ENCODE measurements around the gene VWCE.

The VWCE gene

DNA sequence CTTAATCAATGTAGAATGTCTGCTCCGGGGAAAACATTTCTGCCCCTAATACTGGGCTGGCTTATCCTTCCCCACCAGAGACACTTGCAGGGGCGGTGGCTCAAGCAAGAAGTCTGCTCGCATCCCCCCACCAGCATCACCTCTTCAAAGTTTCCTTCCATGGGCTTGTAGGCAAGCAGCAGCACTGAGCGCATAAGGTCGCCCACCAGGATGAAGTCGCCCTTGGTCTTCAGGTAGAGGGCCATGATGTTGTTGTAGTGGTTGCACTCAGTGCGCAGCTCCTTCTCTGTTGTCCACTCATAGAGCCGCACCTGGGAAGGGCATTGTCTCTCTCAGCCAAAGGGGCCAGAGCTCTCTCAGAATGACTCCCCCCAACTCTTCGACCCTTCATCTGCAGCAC, 8.6 kb upstream of the VWCE start:
- no peaks in the 10 kb centered on the region for H3K27me3 Mint-ChIP-seq
- peaks cover 12% of the 10 kb centered on the region for H3K36me3 Mint-ChIP-seq
- H3K4me3 Mint-ChIP-seq, result no peak overlapping the region
- H3K4me1 Mint-ChIP-seq, result peaks cover 16% of the 10 kb centered on the region
- H3K9me3 Mint-ChIP-seq, result no peaks in the 10 kb centered on the region
- H3K27ac Mint-ChIP-seq, result no peak overlapping the region

DNA sequence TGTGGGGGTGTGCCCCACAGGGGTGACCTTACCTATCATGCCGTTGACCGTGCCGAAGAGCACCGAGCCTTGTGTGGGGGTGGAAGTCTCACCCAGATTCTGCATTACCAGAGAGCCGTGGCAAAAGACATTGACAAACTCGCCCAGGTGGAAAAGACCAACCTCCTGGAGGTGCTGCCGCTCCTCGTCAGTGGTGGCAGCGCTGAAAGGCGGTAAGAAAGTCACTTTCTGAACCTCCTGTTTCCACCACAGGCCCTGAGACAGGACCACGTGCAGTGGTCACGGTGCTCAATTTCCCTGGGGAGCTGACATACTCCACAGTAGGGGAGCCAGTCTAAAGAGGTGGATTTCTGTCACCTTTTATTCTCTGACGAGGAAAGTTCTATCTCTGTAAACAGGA, 7.4 kb upstream of the VWCE start:
- Mint-ChIP-seq H3K27ac (no peak overlapping the region), H3K4me3 (no peak overlapping the region), H3K27me3 (no peaks in the 10 kb centered on the region), H3K36me3 (peaks cover 15% of the 10 kb centered on the region), H3K9me3 (no peaks in the 10 kb centered on the region), H3K4me1 (peaks cover 25% of the 10 kb centered on the region)

DNA sequence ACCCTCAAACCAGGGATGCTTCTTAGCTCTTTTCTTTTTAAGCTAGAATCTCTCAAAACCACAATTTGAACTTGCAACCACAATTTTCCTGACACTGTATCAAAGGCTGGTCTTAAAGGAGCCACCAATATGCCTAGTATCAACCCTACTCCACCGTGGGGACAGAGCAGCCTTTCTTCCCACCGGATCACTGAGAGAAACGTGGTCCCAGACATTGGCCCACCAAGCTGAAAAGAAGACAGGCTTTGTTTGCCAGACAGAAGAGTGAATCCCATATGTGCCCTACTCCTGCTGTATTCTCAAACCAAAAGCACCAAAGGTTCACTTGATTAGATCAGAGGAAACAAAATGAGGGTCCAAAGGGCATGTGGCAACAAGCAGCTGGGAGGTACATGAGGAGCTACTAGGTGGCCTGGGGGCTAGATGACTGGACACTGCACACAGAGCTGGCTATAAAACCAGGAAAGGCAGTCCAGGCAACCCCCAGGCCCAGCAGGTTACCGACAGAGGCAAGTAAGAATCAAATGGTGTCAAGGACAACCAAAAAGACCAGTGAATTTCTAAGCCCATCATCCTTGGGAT, 3.6 kb upstream of the VWCE start:
- Mint-ChIP-seq H3K36me3 (peaks cover 17% of the 10 kb centered on the region), H3K4me3 (no peak overlapping the region), H3K9me3 (no peaks in the 10 kb centered on the region), H3K4me1 (peaks cover 39% of the 10 kb centered on the region), H3K27ac (peak overlapping the region; percentile 19), H3K27me3 (no peaks in the 10 kb centered on the region)

DNA sequence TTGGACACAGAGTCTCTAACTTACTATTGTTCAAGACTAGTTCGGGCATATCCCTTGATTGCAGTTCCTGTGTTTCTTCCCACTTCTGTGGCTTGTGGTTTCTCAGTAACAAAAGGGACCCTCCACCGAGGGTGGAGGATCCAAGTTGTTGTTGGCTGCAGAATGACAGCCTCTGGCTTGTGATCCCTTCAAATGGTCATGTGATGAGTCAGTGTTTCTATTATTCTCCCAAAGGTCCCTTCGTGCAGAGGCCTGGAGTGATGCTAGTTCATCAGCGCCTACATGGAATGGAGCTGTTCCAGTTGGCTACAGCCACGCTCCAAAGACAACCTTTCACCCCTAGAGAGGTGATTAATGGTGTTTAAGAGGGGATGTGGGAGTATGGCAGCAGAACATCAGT, 2.6 kb upstream of the VWCE start:
- Mint-ChIP-seq H3K4me1 (peaks cover 43% of the 10 kb centered on the region), H3K4me3 (peak overlapping the region; percentile 43), H3K36me3 (peaks cover 17% of the 10 kb centered on the region), H3K9me3 (no peaks in the 10 kb centered on the region), H3K27me3 (peaks cover 2% of the 10 kb centered on the region), H3K27ac (peak overlapping the region; percentile 9)

DNA sequence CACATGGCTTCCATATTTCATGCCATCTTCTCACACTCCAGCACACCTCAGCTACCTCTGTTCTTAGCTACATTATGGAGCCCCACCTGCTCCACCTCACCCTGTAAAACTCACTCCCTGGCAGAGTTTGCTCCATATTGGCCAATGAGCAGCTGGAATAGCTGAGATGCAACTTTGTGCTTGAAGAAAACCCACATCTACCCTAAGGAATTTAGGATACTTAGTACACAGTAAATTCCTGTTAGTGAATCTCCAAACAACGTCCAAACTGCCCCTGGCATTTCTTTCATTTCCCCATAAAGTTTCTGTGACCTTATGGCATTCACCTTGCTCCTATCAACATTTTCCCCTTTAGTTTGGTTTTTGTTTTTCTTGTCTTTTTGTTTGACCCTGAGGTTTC, 2.2 kb upstream of the VWCE start:
- H3K4me3 Mint-ChIP-seq, result peak overlapping the region; percentile 43

DNA sequence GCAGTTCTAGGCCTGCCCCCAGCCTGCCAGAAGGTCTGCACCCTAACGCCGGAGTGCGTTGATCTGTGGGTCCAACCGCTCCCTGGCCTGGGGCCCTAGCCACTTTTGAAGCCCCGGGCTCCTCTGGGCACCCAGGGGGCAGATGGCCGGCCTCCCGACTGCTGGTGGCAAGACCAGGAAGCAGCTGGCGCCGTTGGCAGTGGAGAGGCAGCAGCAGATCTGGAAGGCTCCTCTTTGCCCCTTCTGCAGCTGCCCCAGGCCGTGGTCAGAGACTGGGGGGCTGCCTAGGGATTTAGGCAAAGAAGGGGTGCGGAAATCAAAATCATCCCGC, 445 bp upstream of the VWCE start:
- Mint-ChIP-seq H3K36me3 (peaks cover 14% of the 10 kb centered on the region), H3K27ac (no peak overlapping the region), H3K4me3 (peak overlapping the region; percentile 49), H3K27me3 (peaks cover 7% of the 10 kb centered on the region), H3K4me1 (peaks cover 43% of the 10 kb centered on the region), H3K9me3 (no peaks in the 10 kb centered on the region)

More for the DNA sequence above, 2.2 kb upstream of the VWCE start:
- H3K4me1 Mint-ChIP-seq, result peaks cover 43% of the 10 kb centered on the region
- no peaks in the 10 kb centered on the region for H3K9me3 Mint-ChIP-seq
- H3K36me3 Mint-ChIP-seq, result peaks cover 20% of the 10 kb centered on the region
- H3K27me3 Mint-ChIP-seq, result peaks cover 5% of the 10 kb centered on the region
- peak overlapping the region; percentile 9 for H3K27ac Mint-ChIP-seq

DNA sequence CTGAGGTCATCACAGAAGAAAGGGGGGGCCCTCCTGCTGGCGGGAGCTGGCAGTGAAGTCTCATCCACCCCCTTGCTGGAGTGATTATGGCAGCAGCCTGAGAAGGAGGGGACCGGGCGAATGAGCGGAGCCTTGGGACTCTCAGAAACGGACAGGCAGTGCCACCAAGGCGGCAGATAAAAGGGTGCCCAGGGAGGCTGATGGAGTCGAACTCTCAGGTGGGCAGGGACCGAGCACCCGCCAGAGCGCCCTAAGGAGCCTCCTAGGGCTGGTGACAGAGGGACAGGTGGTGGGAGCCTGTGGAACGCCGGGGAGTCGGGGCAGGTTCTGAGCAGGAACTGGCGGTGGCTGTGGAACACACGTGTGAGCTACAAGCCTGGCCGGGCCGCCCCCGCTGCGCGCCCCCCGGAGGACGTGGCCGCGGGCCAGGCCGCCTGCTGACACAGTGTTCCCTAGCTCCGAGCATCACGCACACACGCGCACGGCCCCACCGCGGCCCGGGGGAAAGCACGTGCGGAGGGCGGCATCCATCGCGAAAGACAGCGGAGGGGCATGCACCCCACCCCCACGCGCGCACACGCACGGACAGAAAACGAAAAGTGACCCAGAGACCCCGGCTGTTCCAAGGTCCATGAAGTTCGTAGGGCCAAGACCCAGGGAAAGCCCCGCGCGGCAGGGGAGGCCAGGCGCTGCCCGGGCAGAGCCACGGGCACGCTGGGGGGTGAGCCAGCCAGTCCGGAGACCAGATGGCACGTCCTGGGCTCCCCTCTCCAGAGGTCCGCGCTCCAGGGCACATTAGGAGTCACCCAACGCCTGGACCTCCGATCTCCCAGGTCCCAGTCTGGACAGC, 1.0 kb downstream of the VWCE start:
- H3K9me3 Mint-ChIP-seq, result no peaks in the 10 kb centered on the region
- peaks cover 12% of the 10 kb centered on the region for H3K36me3 Mint-ChIP-seq
- H3K27ac Mint-ChIP-seq, result peak overlapping the region; percentile 82
- peaks cover 7% of the 10 kb centered on the region for H3K27me3 Mint-ChIP-seq
- H3K4me1 Mint-ChIP-seq, result peaks cover 31% of the 10 kb centered on the region
- H3K4me3 Mint-ChIP-seq, result peak overlapping the region; percentile 90

DNA sequence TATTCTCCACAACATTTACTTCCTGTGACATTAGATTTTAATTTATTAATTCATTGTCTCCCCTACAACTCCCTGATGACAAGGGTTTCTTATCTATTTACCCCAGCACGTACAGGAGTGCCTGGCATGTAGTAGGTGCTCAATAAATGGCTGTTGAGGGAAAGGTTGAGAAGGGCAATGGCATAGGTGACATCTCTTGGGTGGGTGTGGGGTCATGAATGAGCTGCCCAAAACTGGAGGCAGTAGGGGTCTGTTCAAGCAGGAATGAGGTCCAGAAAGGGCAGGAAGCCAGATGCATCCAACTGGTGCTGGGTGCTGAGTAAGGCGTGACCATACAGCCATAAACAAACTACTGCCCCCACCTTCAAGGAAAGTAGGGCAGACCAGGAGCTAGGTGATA, 2.8 kb downstream of the VWCE start:
- Mint-ChIP-seq H3K9me3 (no peaks in the 10 kb centered on the region), H3K27me3 (peaks cover 7% of the 10 kb centered on the region), H3K27ac (peak overlapping the region; percentile 62), H3K4me1 (peaks cover 17% of the 10 kb centered on the region), H3K4me3 (peak overlapping the region; percentile 11), H3K36me3 (peaks cover 7% of the 10 kb centered on the region)

DNA sequence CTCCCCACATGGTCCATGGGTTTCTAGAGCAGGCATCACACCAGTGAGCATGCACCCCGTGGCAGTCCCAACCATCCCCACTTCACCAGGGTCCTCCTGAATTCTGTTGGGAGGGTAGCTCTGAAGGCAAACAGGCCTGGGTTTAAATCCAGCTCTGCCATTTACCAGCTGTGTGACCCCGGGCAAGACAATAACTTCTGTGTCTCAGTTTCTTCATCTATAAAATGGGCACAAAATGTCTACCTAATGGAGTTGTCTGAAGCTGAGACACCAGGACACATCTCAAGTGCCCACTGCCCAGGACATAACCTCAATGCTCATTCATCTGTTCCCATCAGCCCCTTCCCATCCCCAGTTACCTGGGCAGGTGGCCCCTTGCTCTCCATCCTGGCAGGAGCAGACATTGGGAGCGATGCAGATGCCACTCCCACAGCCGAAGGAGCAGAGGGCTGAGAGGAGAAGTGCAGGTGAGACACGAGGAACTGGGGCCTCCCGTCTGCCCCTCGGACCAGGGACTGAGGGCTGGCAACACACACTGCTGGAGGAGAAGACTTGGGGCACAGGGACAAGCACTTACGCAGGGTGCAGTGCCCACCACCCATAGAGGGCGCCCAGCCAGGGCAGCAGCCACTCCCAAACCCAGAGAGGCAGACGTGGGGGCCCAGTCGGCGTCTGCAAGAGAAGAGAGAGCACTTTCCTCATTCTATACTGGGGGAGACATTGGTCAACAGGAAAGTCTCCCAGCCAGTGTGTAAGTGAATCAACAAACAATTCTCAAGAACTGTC, 4.0 kb downstream of the VWCE start:
- no peak overlapping the region for H3K4me3 Mint-ChIP-seq
- H3K9me3 Mint-ChIP-seq, result no peaks in the 10 kb centered on the region

DNA sequence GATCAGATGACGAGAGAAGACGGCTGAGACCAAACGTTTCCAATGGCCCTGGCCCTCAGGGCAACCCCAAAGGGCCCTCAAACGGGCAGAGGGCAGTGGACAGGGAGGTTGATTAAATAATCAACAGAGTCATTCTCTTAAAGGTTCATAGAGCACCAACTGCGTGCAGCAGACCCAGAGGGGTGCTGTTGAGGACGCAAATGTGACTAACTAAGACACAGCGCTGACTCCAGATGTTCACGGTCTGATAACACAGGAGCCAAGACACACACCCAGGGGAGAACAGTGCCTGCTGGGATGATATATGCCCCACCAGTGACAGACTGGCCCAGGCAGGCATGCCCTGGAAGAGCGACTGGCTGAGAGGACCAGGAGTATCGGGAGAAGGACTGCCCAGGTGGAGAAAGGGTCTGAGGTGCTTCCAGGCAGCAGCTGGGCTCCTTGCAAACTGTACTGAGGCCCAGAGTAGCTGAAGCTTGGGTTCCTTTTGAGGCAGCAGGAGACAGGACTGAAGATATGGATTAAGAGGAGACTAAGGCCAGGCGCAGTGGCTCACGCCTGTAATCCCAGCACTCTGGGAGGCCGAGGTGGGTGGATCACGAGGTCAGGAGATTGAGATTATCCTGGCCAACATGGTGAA, 7.7 kb downstream of the VWCE start:
- peaks cover 3% of the 10 kb centered on the region for H3K27me3 Mint-ChIP-seq
- H3K27ac Mint-ChIP-seq, result no peak overlapping the region
- no peak overlapping the region for H3K4me3 Mint-ChIP-seq
- no peaks in the 10 kb centered on the region for H3K9me3 Mint-ChIP-seq
- peaks cover 7% of the 10 kb centered on the region for H3K36me3 Mint-ChIP-seq
- H3K4me1 Mint-ChIP-seq, result no peaks in the 10 kb centered on the region

More for the DNA sequence above, 4.0 kb downstream of the VWCE start:
- H3K36me3 Mint-ChIP-seq, result peaks cover 3% of the 10 kb centered on the region
- H3K27ac Mint-ChIP-seq, result no peak overlapping the region
- peaks cover 7% of the 10 kb centered on the region for H3K27me3 Mint-ChIP-seq
- H3K4me1 Mint-ChIP-seq, result peaks cover 12% of the 10 kb centered on the region

DNA sequence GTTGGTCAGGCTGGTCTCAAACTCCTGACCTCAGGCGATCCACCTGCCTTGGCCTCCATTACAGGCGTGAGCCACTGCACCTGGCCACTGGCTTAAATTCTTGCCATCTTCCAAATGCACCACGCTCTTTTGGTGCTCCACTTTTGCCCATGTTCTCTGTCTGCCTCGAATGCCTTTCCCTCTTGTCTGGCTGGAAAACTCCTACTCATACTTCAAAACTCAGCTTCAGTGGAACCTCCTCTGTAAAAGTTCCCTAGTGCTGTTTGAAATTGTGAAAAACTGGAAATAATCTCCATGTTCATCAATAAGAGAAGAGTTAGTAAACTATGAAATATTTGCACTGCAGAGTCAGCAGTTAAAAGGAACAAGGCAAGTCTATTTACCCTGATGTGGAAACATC, 11.5 kb downstream of the VWCE start:
- Mint-ChIP-seq H3K27me3 (no peaks in the 10 kb centered on the region), H3K36me3 (peaks cover 6% of the 10 kb centered on the region)

DNA sequence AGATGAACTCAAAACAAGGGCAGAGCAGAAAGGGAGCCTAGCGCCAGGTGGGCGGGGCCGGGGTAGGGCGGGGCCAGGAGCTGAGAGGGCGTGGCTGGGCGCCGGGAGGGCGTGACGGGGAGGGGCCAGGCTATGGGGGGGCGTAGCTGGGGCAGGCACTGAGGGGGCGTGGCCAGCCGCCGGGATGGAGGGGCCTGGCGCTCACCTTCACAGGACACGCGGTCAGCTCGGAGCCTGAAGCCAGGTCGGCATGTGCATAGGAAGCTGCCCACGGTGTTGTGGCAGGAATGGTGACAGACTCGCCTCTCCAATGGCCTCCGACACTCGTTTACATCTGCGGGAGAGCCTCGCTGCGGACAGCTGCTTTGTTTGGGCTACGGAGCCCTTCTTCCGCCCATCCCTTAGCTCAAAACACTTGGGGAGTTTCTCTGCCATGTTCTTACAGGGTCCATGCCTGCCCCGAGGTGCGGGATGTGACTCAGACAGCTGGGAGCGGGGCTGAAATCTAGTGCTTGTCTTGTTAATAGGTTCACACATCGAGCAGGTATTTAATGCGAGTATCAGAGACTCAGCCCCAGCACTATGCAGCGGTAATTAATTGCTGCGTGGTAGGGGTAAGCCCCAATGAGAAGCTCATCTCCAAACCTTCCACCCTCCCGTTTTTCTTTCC, 13.4 kb downstream of the VWCE start:
- H3K4me3 Mint-ChIP-seq, result no peak overlapping the region
- H3K9me3 Mint-ChIP-seq, result no peaks in the 10 kb centered on the region
- H3K27me3 Mint-ChIP-seq, result no peaks in the 10 kb centered on the region
- H3K36me3 Mint-ChIP-seq, result peaks cover 6% of the 10 kb centered on the region
- no peak overlapping the region for H3K27ac Mint-ChIP-seq
- no peaks in the 10 kb centered on the region for H3K4me1 Mint-ChIP-seq

More for the DNA sequence above, 11.5 kb downstream of the VWCE start:
- Mint-ChIP-seq H3K27ac (no peak overlapping the region), H3K9me3 (no peaks in the 10 kb centered on the region), H3K4me1 (no peaks in the 10 kb centered on the region), H3K4me3 (no peak overlapping the region)

DNA sequence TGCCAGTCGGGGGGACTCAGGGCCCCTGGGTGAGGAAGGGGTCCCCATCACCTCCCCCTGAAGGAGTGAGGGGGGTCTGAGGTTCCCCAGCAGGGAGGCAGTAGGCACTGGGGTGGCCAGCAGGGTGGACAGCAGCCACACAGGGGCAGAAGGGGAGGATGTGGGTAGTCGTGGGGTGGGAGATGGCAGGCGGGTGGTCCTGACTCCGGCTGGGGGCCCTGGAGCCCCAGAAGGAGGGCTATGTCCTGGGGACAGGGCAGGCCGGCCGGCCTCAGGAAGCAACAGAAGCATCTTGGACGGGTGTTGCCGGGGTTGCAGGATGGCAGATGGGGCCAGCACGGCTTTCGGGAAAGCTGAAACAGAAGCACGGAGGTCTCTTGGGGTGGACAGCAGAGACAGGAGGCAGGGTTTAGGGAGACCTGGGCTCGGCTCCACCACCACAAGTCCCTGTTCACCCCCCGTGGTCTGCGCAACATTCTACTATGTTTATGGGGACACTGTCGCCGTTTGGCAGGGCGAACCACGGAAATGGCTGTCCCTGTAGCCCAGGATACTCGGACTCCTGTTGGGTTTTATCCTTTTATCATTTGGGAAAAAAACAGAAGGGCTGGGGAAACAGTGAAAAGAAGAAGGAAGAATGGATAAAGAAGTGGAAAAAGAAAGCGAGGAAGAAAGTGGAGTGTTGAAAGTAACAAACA, 14.1 kb downstream of the VWCE start:
- no peak overlapping the region for H3K27ac Mint-ChIP-seq
- H3K27me3 Mint-ChIP-seq, result no peaks in the 10 kb centered on the region
- peaks cover 6% of the 10 kb centered on the region for H3K36me3 Mint-ChIP-seq
- no peaks in the 10 kb centered on the region for H3K9me3 Mint-ChIP-seq
- H3K4me3 Mint-ChIP-seq, result no peak overlapping the region
- H3K4me1 Mint-ChIP-seq, result no peaks in the 10 kb centered on the region

DNA sequence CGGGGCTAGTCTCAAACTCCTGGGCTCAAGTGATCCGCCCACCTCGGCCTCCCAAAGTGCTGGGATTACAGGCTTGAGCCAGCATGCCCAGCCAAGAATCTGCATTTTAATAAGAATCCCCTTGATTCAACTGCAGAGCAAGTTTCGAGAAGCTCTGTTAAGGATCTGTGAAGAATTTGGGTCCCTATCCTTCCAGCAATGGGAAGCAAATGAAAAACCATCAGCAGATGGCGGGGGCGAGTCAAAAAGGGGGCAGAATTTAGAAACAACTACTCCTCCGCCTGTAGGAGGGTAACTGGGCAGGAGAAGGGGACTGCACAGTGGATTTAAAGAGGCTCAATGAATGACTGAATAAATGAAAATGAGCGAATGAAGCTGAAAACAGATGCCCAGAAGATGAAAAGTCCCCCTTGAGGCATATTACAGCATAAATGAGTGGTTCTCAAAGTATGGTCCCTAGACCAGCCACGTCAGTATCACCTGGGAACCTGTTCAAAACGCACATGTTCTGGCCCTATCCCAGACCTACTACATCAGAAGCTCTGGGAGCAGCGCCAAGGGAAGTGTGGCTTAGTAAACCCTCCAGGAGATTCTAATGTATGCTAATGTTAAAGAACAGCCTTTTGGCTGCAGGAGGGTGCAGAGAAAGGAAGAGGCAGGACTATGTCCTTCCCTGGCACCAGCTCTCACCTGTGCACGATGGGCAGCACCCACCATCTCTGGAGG, 15.0 kb downstream of the VWCE start:
- Mint-ChIP-seq H3K36me3 (peaks cover 6% of the 10 kb centered on the region), H3K9me3 (no peaks in the 10 kb centered on the region), H3K4me1 (no peaks in the 10 kb centered on the region), H3K4me3 (no peak overlapping the region), H3K27me3 (no peaks in the 10 kb centered on the region), H3K27ac (no peak overlapping the region)
